ENCODE measurements around the gene PSD. TPM values are rescaled to one million over a fixed set of nuclear protein-coding genes. Genes with fewer than 3 reads are reported as not detected.

PSD gene
- total and polyA plus RNA-seq, 9 of the 15 experiments (the other 6 are each of a cell fraction or from before 2014, with no cell fraction given), result 0.11 to 1.7 (median 0.54) TPM; not detected in 2

MicroRNA genes within 50 kb of the gene (microRNA counts, 767-probe panel; counts per million panel counts)
- microRNA hsa-miR-146b-3p (499 counts per million, percentile 9 among the panel's probes with 10 or more counts), microRNA hsa-miR-146b-5p (4,555 counts per million, percentile 86 among the panel's probes with 10 or more counts)

Small RNAs within 50 kb of the gene (microRNA-seq; reads per million reads assigned to microRNA genes)
- gene MIR146B (ENCODE audit: borderline microRNAs expressed), result 5,254 reads per million, percentile 98 among the genes with 10 or more reads in this experiment

Small RNAs within 50 kb of the gene (small RNA-seq; reads per million reads assigned to genes)
- gene MIR146B, result 25,897 reads per million, percentile 100 among the genes with 10 or more reads in this experiment

Other genes starting within 250 kb of the PSD start
Only the 7 nearest of the 10 such genes appear.
- gene GBF1, start 173.3 kb downstream of the PSD start, total RNA-seq (2014; rRNA removed), result 11.1 and 13.5 TPM in 2 replicates
- gene GBF1, start 173.3 kb downstream of the PSD start, total RNA-seq (2014; rRNA removed; fragmentation: Illumina TruSeq; extraction: Trizol), result 9.4 and 10.0 TPM in 2 replicates
- 10.3 and 11.4 TPM in 2 replicates for gene GBF1, start 173.3 kb downstream of the PSD start, total RNA-seq (2015; rRNA removed; fragmentation: Illumina TruSeq; extraction: Trizol)
- 25.0 and 28.0 TPM in 2 replicates for gene GBF1, start 173.3 kb downstream of the PSD start, total RNA-seq (2021)
- 8.7 and 19.9 TPM in 2 replicates for gene GBF1, start 173.3 kb downstream of the PSD start, polyA plus RNA-seq (2011; rRNA removed)
- gene GBF1, start 173.3 kb downstream of the PSD start, polyA plus RNA-seq (2014; fragmentation: Illumina TruSeq; extraction: Trizol), result 21.4 and 22.8 TPM in 2 replicates
- 1 to 10 TPM in 1 of 2 experiments, under 1 TPM in 1; 0.69 to 1.3 TPM for gene GBF1, start 173.3 kb downstream of the PSD start, polyA plus RNA-seq (2014; fragmentation: Nextera tagmentation; extraction: Ambion mirVana)
- 9.9 and 11.3 TPM in 2 replicates for gene GBF1, start 173.3 kb downstream of the PSD start, polyA plus RNA-seq (2014; rRNA removed)
- gene NFKB2, start 23.1 kb downstream of the PSD start, total RNA-seq (2014; rRNA removed), result 14.7 and 19.3 TPM in 2 replicates
- 5.7 and 6.0 TPM in 2 replicates for gene NFKB2, start 23.1 kb downstream of the PSD start, total RNA-seq (2014; rRNA removed; fragmentation: Illumina TruSeq; extraction: Trizol)
- gene NFKB2, start 23.1 kb downstream of the PSD start, total RNA-seq (2015; rRNA removed; fragmentation: Illumina TruSeq; extraction: Trizol), result 4.2 and 5.3 TPM in 2 replicates
- gene NFKB2, start 23.1 kb downstream of the PSD start, total RNA-seq (2021), result 20.3 and 20.6 TPM in 2 replicates
- gene NFKB2, start 23.1 kb downstream of the PSD start, polyA plus RNA-seq (2011; rRNA removed), result 7.9 and 9.7 TPM in 2 replicates
- 9.4 and 11.4 TPM in 2 replicates for gene NFKB2, start 23.1 kb downstream of the PSD start, polyA plus RNA-seq (2014; fragmentation: Illumina TruSeq; extraction: Trizol)
- gene NFKB2, start 23.1 kb downstream of the PSD start, polyA plus RNA-seq (2014; fragmentation: Nextera tagmentation; extraction: Ambion mirVana), result under 1 TPM; 0.07 to 0.11 TPM
- gene NFKB2, start 23.1 kb downstream of the PSD start, polyA plus RNA-seq (2014; rRNA removed), result 12.2 and 15.3 TPM in 2 replicates
- 25.8 and 27.4 TPM in 2 replicates for gene FBXL15, start 2.1 kb upstream of the PSD start, total RNA-seq (2014; rRNA removed)
- gene FBXL15, start 2.1 kb upstream of the PSD start, total RNA-seq (2014; rRNA removed; fragmentation: Illumina TruSeq; extraction: Trizol), result 0.80 and 1.2 TPM in 2 replicates
- gene FBXL15, start 2.1 kb upstream of the PSD start, total RNA-seq (2015; rRNA removed; fragmentation: Illumina TruSeq; extraction: Trizol), result 4.1 and 4.5 TPM in 2 replicates
- 19.5 and 25.4 TPM in 2 replicates for gene FBXL15, start 2.1 kb upstream of the PSD start, total RNA-seq (2021)
- gene FBXL15, start 2.1 kb upstream of the PSD start, polyA plus RNA-seq (2011; rRNA removed), result 3.5 and 5.6 TPM in 2 replicates
- 1.4 and 3.1 TPM in 2 replicates for gene FBXL15, start 2.1 kb upstream of the PSD start, polyA plus RNA-seq (2014; fragmentation: Illumina TruSeq; extraction: Trizol)
- under 1 TPM; 0.08 to 0.31 TPM for gene FBXL15, start 2.1 kb upstream of the PSD start, polyA plus RNA-seq (2014; fragmentation: Nextera tagmentation; extraction: Ambion mirVana)
- gene FBXL15, start 2.1 kb upstream of the PSD start, polyA plus RNA-seq (2014; rRNA removed), result 24.0 and 25.9 TPM in 2 replicates
- gene CUEDC2, start 13.8 kb upstream of the PSD start, total RNA-seq (2014; rRNA removed), result 35.9 and 37.0 TPM in 2 replicates
- 13.5 and 17.8 TPM in 2 replicates for gene CUEDC2, start 13.8 kb upstream of the PSD start, total RNA-seq (2014; rRNA removed; fragmentation: Illumina TruSeq; extraction: Trizol)
- gene CUEDC2, start 13.8 kb upstream of the PSD start, total RNA-seq (2015; rRNA removed; fragmentation: Illumina TruSeq; extraction: Trizol), result 19.9 and 21.0 TPM in 2 replicates
- gene CUEDC2, start 13.8 kb upstream of the PSD start, total RNA-seq (2021), result 36.0 and 40.1 TPM in 2 replicates
- gene CUEDC2, start 13.8 kb upstream of the PSD start, polyA plus RNA-seq (2011; rRNA removed), result 27.4 and 34.9 TPM in 2 replicates
- 44.5 and 48.9 TPM in 2 replicates for gene CUEDC2, start 13.8 kb upstream of the PSD start, polyA plus RNA-seq (2014; fragmentation: Illumina TruSeq; extraction: Trizol)
- gene CUEDC2, start 13.8 kb upstream of the PSD start, polyA plus RNA-seq (2014; fragmentation: Nextera tagmentation; extraction: Ambion mirVana), result 10 to 100 TPM in 1 of 2 experiments, 1 to 10 TPM in 1; 8.5 to 17.0 TPM
- gene CUEDC2, start 13.8 kb upstream of the PSD start, polyA plus RNA-seq (2014; rRNA removed), result 45.6 and 48.3 TPM in 2 replicates
- gene C10orf95, start 32.8 kb upstream of the PSD start, total RNA-seq (2014; rRNA removed), result 0.41 and 0.90 TPM in 2 replicates
- not detected in 2 replicates for gene C10orf95, start 32.8 kb upstream of the PSD start, total RNA-seq (2014; rRNA removed; fragmentation: Illumina TruSeq; extraction: Trizol)
- gene C10orf95, start 32.8 kb upstream of the PSD start, total RNA-seq (2015; rRNA removed; fragmentation: Illumina TruSeq; extraction: Trizol), result 0.26 and 0.29 TPM in 2 replicates
- gene C10orf95, start 32.8 kb upstream of the PSD start, total RNA-seq (2021), result 0.38 and 0.49 TPM in 2 replicates
- 0.08 and 0.24 TPM in 2 replicates for gene C10orf95, start 32.8 kb upstream of the PSD start, polyA plus RNA-seq (2011; rRNA removed)
- gene C10orf95, start 32.8 kb upstream of the PSD start, polyA plus RNA-seq (2014; fragmentation: Illumina TruSeq; extraction: Trizol), result 0.18 and 0.30 TPM in 2 replicates
- gene C10orf95, start 32.8 kb upstream of the PSD start, polyA plus RNA-seq (2014; fragmentation: Nextera tagmentation; extraction: Ambion mirVana), result under 1 TPM; 0.03 to 0.14 TPM
- 0.16 and 0.35 TPM in 2 replicates for gene C10orf95, start 32.8 kb upstream of the PSD start, polyA plus RNA-seq (2014; rRNA removed)
- gene ACTR1A, start 83.9 kb upstream of the PSD start, total RNA-seq (2014; rRNA removed), result 47.8 and 49.1 TPM in 2 replicates
- 39.8 and 43.6 TPM in 2 replicates for gene ACTR1A, start 83.9 kb upstream of the PSD start, total RNA-seq (2014; rRNA removed; fragmentation: Illumina TruSeq; extraction: Trizol)
- gene ACTR1A, start 83.9 kb upstream of the PSD start, total RNA-seq (2015; rRNA removed; fragmentation: Illumina TruSeq; extraction: Trizol), result 47.7 and 52.5 TPM in 2 replicates
- 56.7 and 60.5 TPM in 2 replicates for gene ACTR1A, start 83.9 kb upstream of the PSD start, total RNA-seq (2021)
- gene ACTR1A, start 83.9 kb upstream of the PSD start, polyA plus RNA-seq (2011; rRNA removed), result 77.2 and 80.3 TPM in 2 replicates
- 60.2 and 60.9 TPM in 2 replicates for gene ACTR1A, start 83.9 kb upstream of the PSD start, polyA plus RNA-seq (2014; fragmentation: Illumina TruSeq; extraction: Trizol)
- gene ACTR1A, start 83.9 kb upstream of the PSD start, polyA plus RNA-seq (2014; fragmentation: Nextera tagmentation; extraction: Ambion mirVana), result 10 to 100 TPM; 36.3 to 44.1 TPM
- 49.6 and 60.5 TPM in 2 replicates for gene ACTR1A, start 83.9 kb upstream of the PSD start, polyA plus RNA-seq (2014; rRNA removed)
- gene SUFU, start 85.2 kb upstream of the PSD start, total RNA-seq (2014; rRNA removed), result 0.82 and 1.3 TPM in 2 replicates
- gene SUFU, start 85.2 kb upstream of the PSD start, total RNA-seq (2014; rRNA removed; fragmentation: Illumina TruSeq; extraction: Trizol), result 0.67 and 0.69 TPM in 2 replicates
- 0.76 and 0.90 TPM in 2 replicates for gene SUFU, start 85.2 kb upstream of the PSD start, total RNA-seq (2015; rRNA removed; fragmentation: Illumina TruSeq; extraction: Trizol)
- 6.3 and 6.8 TPM in 2 replicates for gene SUFU, start 85.2 kb upstream of the PSD start, total RNA-seq (2021)
- 1.8 and 2.6 TPM in 2 replicates for gene SUFU, start 85.2 kb upstream of the PSD start, polyA plus RNA-seq (2011; rRNA removed)
- 4.5 and 4.8 TPM in 2 replicates for gene SUFU, start 85.2 kb upstream of the PSD start, polyA plus RNA-seq (2014; fragmentation: Illumina TruSeq; extraction: Trizol)
- under 1 TPM; 0.59 to 0.78 TPM for gene SUFU, start 85.2 kb upstream of the PSD start, polyA plus RNA-seq (2014; fragmentation: Nextera tagmentation; extraction: Ambion mirVana)
- gene SUFU, start 85.2 kb upstream of the PSD start, polyA plus RNA-seq (2014; rRNA removed), result 2.4 and 2.8 TPM in 2 replicates